H9 (cell line): ENCODE data around the gene PNPLA2. TPM values are rescaled to one million over a fixed set of nuclear protein-coding genes. Genes with fewer than 3 reads are reported as not detected.

ENCODE experiments used
- DNase-seq: peaks from one replicate; pipeline ENCODE4 v3.0.0-alpha.2; 2017
- H2AFZ ChIP-seq: one replicate; pipeline ENCODE4 v1.6.1; 2013; ENCODE audit warnings: mild to moderate bottlenecking, low read length, control low read depth, moderate library complexity
- H2AK5ac ChIP-seq: 2 replicates; pipeline ENCODE4 v1.6.1; 2013; ENCODE audit warnings: low read length, control low read depth, mixed read lengths; ENCODE audit not compliant: insufficient read length
- H2BK120ac ChIP-seq: one replicate; pipeline ENCODE4 v1.6.1; 2013; ENCODE audit warnings: low read depth, mild to moderate bottlenecking, low read length, control low read depth, inconsistent platforms; ENCODE audit not compliant: poor library complexity, severe bottlenecking
- H2BK12ac ChIP-seq: 2 replicates; pipeline ENCODE4 v1.6.1; 2013; ENCODE audit warnings: low read length, control low read depth, mixed read lengths, low read depth; ENCODE audit not compliant: insufficient read length
- H2BK15ac ChIP-seq: 2 replicates; pipeline ENCODE4 v1.6.1; 2013; ENCODE audit warnings: low read depth, low read length, control low read depth
- H2BK20ac ChIP-seq: one replicate; pipeline ENCODE4 v1.6.1; 2013; ENCODE audit warnings: low read depth, mild to moderate bottlenecking, low read length, control low read depth, inconsistent platforms; ENCODE audit not compliant: poor library complexity, severe bottlenecking
- H2BK5ac ChIP-seq: 2 replicates; pipeline ENCODE4 v1.6.1; 2013; ENCODE audit warnings: low read length, control low read depth, mixed read lengths; ENCODE audit not compliant: insufficient read length
- H3K14ac ChIP-seq: 2 replicates; pipeline ENCODE4 v1.6.1; 2013; ENCODE audit warnings: low read length, control low read depth; ENCODE audit not compliant: insufficient read depth
- H3K18ac ChIP-seq: 2 replicates; pipeline ENCODE4 v1.6.1; 2013; ENCODE audit warnings: low read depth, mild to moderate bottlenecking, mixed read lengths, low read length, control low read depth; ENCODE audit not compliant: insufficient read length
- H3K23ac ChIP-seq: 2 replicates; pipeline ENCODE4 v1.6.1; 2013; ENCODE audit warnings: low read length, control low read depth, mixed read lengths, low read depth; ENCODE audit not compliant: insufficient read length
- H3K23me2 ChIP-seq: 2 replicates; pipeline ENCODE4 v1.6.1; 2013; ENCODE audit warnings: low read depth, mild to moderate bottlenecking, mixed read lengths, low read length, control low read depth; ENCODE audit not compliant: insufficient read length, poor library complexity, severe bottlenecking
- H3K27ac ChIP-seq: 2 replicates; pipeline ENCODE4 v1.5.1; 2013; ENCODE audit warnings: low read length, control low read depth, mixed read lengths, low read depth; ENCODE audit not compliant: insufficient read length
- H3K27me3 ChIP-seq: 2 replicates; pipeline ENCODE4 v1.6.1; 2013; ENCODE audit warnings: low read length, control low read depth, inconsistent platforms; ENCODE audit not compliant: insufficient read depth
- H3K4ac ChIP-seq: 2 replicates; pipeline ENCODE4 v1.6.1; 2013; ENCODE audit warnings: low read depth, mild to moderate bottlenecking, control low read depth, inconsistent platforms, low read length, moderate library complexity
- H3K4me1 ChIP-seq: 2 replicates; pipeline ENCODE4 v1.6.1; 2013; ENCODE audit warnings: low read length, control low read depth, inconsistent platforms; ENCODE audit not compliant: insufficient read depth
- H3K4me2 ChIP-seq: 2 replicates; pipeline ENCODE4 v1.6.1; 2013; ENCODE audit warnings: low read length, control low read depth, mixed read lengths; ENCODE audit not compliant: insufficient read length, insufficient read depth
- H3K56ac ChIP-seq: 2 replicates; pipeline ENCODE4 v1.6.1; 2013; ENCODE audit warnings: low read depth, mild to moderate bottlenecking, mixed read lengths, low read length, control low read depth; ENCODE audit not compliant: insufficient read length
- H3K79me1 ChIP-seq: 2 replicates; pipeline ENCODE4 v1.6.1; 2013; ENCODE audit warnings: low read depth, mild to moderate bottlenecking, moderate library complexity, low read length, control low read depth, inconsistent platforms; ENCODE audit not compliant: insufficient read depth, poor library complexity, severe bottlenecking
- H3K79me2 ChIP-seq: 2 replicates; pipeline ENCODE4 v1.6.1; 2013; ENCODE audit warnings: low read length, control low read depth, inconsistent platforms; ENCODE audit not compliant: insufficient read depth
- H3K9ac ChIP-seq: 2 replicates; pipeline ENCODE4 v1.6.1; 2013; ENCODE audit warnings: low read length, control low read depth, mixed read lengths; ENCODE audit not compliant: insufficient read length; ENCODE audit errors: extremely low read depth
- H3K9me3 ChIP-seq: one replicate; pipeline ENCODE4 v1.6.1; 2013; ENCODE audit warnings: low read depth, low read length, inconsistent platforms; ENCODE audit not compliant: control insufficient read depth
- H3T11ph ChIP-seq: one replicate; pipeline ENCODE4 v1.6.1; 2013; ENCODE audit warnings: mild to moderate bottlenecking, low read length, control low read depth, inconsistent platforms
- H4K20me1 ChIP-seq: one replicate; pipeline ENCODE4 v1.6.1; 2013; ENCODE audit not compliant: control insufficient read depth, insufficient read length, insufficient read depth
- H4K5ac ChIP-seq: 2 replicates; pipeline ENCODE4 v1.6.1; 2013; ENCODE audit warnings: low read depth, mild to moderate bottlenecking, mixed read lengths, low read length, control low read depth; ENCODE audit not compliant: insufficient read length
- H4K8ac ChIP-seq: replicated peaks from 2 replicates; pipeline ENCODE4 v1.6.1; 2013; ENCODE audit warnings: low read length, control low read depth, mixed read lengths, low read depth; ENCODE audit not compliant: insufficient read length
- H4K91ac ChIP-seq: 2 replicates; pipeline ENCODE4 v1.6.1; 2013; ENCODE audit warnings: low read depth, mild to moderate bottlenecking, moderate library complexity, mixed read lengths, low read length, control low read depth; ENCODE audit not compliant: insufficient read length
- H3K27ac Mint-ChIP-seq, 3 experiments: 2 replicates in 2 of 3; 3 replicates in 1 of 3; pipeline ENCODE4 v1.8.0; 2020 to 2021; ENCODE audit warnings: mixed read lengths in 3 of 3, mild to moderate bottlenecking in 1 of 3, moderate library complexity in 1 of 3
- H3K27me3 Mint-ChIP-seq: 2 replicates; pipeline ENCODE4 v1.8.0; 2021; ENCODE audit warnings: low read depth, mild to moderate bottlenecking, moderate library complexity, mixed read lengths
- H3K36me3 Mint-ChIP-seq, 3 experiments: 2 replicates in 2 of 3; 3 replicates in 1 of 3; pipeline ENCODE4 v1.8.0; 2020 to 2021; ENCODE audit warnings: low read depth in 3 of 3, mixed read lengths in 3 of 3; ENCODE audit not compliant: insufficient read depth in 1 of 3
- H3K4me1 Mint-ChIP-seq, 2 experiments: 2 replicates each; pipeline ENCODE4 v1.8.0; 2020; ENCODE audit warnings: mixed read lengths in 2 of 2
- H3K4me3 Mint-ChIP-seq, 2 experiments: 2 replicates in 1 of 2; 3 replicates in 1 of 2; pipeline ENCODE4 v1.8.0; 2020 to 2021; ENCODE audit warnings: mild to moderate bottlenecking in 2 of 2, mixed read lengths in 2 of 2, moderate library complexity in 1 of 2
- H3K9me3 Mint-ChIP-seq, 2 experiments: 2 replicates in 1 of 2; 3 replicates in 1 of 2; pipeline ENCODE4 v1.8.0; 2020; ENCODE audit warnings: mild to moderate bottlenecking in 2 of 2, mixed read lengths in 2 of 2, moderate library complexity in 1 of 2
- WGBS: extraction: QIAGEN DNeasy Blood & Tissue Kit; methylation state at CpG from one replicate; pipeline ENCODE4 v1.1.7; 2013; ENCODE audit warnings: missing lambda C conversion rate, low lambda C conversion rate, mixed read lengths; ENCODE audit not compliant: insufficient read length; ENCODE audit errors: extremely low coverage; 5-methylcytosine and 5-hydroxymethylcytosine counted together
- total RNA-seq: library from RNA; stranded (reverse); gene quantifications from 2 replicates; pipeline ENCODE4 v1.2.1, GENCODE V29; 2021
- TF ChIP-seq, protein P1 (sequence below): fragments of 200-600 bp; sonication (generic); conservative IDR thresholded peaks from 3 replicates; pipeline ENCODE4 v1.8.0; 2021; ENCODE audit warnings: antibody characterized with exemption, mild to moderate bottlenecking

PNPLA2 gene
- total RNA-seq, 1 experiment from 2014 or later: 67.3 TPM

DNA sequence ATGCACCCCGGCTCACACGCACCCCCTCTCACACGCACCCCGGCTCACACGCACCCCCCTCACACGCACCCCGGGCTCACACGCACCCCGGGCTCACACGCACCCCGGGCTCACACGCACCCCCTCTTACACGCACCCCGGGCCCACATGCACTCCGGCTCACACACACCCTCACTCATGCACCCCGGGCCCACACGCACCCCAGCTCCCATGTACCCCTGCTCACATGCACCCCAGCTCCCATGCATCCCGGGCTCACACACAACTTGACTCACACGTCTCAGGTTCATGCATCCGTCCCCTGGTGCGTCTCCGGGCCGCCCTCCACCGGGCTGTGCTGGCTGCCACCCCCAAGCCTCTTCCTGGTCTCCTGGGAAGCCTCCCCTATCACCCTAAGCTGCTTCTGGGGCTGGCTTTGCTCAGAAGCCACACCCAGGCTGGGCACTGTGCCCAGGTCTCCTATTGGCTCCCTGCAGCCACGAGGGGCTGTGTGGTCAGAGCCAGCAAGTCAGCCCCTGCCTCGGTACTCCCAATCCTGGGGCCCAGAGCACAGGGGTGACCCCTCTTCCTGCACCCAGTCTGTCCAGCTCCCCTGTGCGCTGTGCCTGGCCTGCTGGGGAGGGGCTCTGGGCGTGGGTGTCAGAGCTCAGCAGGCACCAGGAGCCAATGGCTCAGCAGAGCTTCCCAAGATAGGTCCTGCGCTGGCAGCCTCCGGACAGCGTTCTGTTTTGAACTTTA is 40.8 kb downstream of the PNPLA2 start:
- TF ChIP-seq, protein P1, sequence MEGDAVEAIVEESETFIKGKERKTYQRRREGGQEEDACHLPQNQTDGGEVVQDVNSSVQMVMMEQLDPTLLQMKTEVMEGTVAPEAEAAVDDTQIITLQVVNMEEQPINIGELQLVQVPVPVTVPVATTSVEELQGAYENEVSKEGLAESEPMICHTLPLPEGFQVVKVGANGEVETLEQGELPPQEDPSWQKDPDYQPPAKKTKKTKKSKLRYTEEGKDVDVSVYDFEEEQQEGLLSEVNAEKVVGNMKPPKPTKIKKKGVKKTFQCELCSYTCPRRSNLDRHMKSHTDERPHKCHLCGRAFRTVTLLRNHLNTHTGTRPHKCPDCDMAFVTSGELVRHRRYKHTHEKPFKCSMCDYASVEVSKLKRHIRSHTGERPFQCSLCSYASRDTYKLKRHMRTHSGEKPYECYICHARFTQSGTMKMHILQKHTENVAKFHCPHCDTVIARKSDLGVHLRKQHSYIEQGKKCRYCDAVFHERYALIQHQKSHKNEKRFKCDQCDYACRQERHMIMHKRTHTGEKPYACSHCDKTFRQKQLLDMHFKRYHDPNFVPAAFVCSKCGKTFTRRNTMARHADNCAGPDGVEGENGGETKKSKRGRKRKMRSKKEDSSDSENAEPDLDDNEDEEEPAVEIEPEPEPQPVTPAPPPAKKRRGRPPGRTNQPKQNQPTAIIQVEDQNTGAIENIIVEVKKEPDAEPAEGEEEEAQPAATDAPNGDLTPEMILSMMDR: no peak

More for the DNA sequence above, 40.8 kb downstream of the PNPLA2 start:
- Histone ChIP-seq H3K4ac (no peak overlapping the region), H3K14ac (no peak overlapping the region; the same call in 1 of the 2 replicates), H3K9me3 (no peaks in the 10 kb centered on the region), H2BK20ac (no peak overlapping the region), H2BK5ac (no peak overlapping the region), H3T11ph (no peak overlapping the region), H4K20me1 (no peaks in the 10 kb centered on the region), H3K9ac (no peak overlapping the region), H3K79me1 (no peaks in the 10 kb centered on the region), H2AK5ac (no peak overlapping the region), H3K27me3 (no peaks in the 10 kb centered on the region), H3K23ac (no peak overlapping the region), H3K23me2 (no peaks in the 10 kb centered on the region), H3K18ac (no peak overlapping the region), H3K79me2 (no peaks in the 10 kb centered on the region), H2BK15ac (no peak overlapping the region), H3K4me2 (no peak overlapping the region), H4K91ac (no peak overlapping the region), H3K4me1 (no peaks in the 10 kb centered on the region; the same call in 1 of the 2 replicates), H4K5ac (no peak overlapping the region), H2BK12ac (no peak overlapping the region), H2BK120ac (no peak overlapping the region), H3K56ac (no peak overlapping the region), H2AFZ (no peak overlapping the region), H3K27ac (no peak overlapping the region), H4K8ac (no peak overlapping the region)
- no peak for DNase-seq
- WGBS: no CpG with 5 or more reads among the region's 31 CpGs
- H3K36me3 Mint-ChIP-seq: peaks cover 0 to 13% (median 0%) of the 10 kb centered on the region in 3 experiments; a peak in 3 of 7 replicates
- H3K27me3 Mint-ChIP-seq: peaks cover 21% of the 10 kb centered on the region
- H3K27ac Mint-ChIP-seq: no peak overlapping the region
- H3K4me3 Mint-ChIP-seq: no peak overlapping the region
- peaks cover 22 to 67% of the 10 kb centered on the region in 2 experiments for H3K4me1 Mint-ChIP-seq
- H3K9me3 Mint-ChIP-seq: no peaks in the 10 kb centered on the region
